ENCODE results near the gene PRPSAP2.
"Not testable (repeated sequence)": the region's sequence is repeated elsewhere in the genome, so short reads cannot be mapped to it uniquely, and the experiment has no call there.

PRPSAP2 gene, protein sequence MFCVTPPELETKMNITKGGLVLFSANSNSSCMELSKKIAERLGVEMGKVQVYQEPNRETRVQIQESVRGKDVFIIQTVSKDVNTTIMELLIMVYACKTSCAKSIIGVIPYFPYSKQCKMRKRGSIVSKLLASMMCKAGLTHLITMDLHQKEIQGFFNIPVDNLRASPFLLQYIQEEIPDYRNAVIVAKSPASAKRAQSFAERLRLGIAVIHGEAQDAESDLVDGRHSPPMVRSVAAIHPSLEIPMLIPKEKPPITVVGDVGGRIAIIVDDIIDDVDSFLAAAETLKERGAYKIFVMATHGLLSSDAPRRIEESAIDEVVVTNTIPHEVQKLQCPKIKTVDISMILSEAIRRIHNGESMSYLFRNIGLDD

DNA sequence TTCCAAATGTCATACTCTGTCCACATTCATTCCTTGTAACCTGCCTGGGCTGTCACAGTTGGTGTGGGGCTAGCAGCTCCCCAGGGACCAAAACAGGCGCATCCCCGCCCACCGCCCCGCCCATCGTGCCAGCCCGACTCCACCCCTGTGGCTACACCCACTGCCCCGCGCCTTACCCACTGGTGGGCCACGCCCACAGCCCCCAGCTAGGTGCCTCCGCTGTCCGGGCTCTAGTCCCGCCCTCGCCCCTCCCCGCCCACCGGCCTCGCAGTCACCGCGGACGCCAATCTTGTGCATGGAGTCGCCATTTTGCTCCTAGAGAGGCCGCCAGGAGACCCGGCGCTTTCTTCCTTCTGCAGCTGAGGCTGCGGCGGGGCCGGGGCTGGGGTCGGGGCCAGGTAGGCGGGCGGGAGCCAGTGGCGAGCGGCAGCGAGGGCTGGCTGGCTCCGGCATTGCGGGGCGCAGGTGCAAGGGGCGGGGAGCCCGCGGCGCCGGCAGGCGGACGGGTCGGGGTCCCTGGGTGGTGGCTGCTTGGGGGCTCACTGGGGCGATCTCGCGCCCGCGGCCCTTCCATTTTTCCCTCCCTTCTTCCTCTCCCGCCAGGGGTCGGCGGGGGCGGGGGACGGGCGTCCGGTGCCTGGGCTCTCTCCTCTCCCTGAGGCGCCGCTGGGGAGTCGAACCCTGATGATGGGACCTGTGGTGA is at the start of gene PRPSAP2:
PRPSAP2 (plus strand) TSS at position 268 of the 703 bp plus-strand sequence. CDS start 7,703 bp downstream, outside the sequence.
- DNase-seq = peak; percentile 93

DNA sequence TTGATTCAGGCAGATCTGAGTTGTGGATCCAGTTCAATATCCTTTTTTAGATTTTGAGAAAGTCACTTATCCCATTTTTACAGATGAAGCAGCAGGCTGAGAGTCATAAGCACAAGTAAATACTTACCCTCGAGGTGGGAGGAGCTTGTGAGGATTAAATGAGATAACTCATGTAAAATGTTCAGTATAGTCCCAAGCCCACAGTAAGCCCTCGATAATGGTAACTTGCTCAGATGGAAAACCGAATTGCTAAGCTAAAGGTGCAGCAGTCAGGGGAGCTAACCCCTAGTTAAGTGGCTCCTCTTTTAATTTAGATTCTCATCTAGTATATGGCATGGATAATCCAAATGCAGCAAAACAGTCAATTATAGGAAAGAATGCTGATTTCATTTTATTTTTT is 42.0 kb upstream of the PRPSAP2 start:
- DNase-seq = not testable (repeated sequence)

DNA sequence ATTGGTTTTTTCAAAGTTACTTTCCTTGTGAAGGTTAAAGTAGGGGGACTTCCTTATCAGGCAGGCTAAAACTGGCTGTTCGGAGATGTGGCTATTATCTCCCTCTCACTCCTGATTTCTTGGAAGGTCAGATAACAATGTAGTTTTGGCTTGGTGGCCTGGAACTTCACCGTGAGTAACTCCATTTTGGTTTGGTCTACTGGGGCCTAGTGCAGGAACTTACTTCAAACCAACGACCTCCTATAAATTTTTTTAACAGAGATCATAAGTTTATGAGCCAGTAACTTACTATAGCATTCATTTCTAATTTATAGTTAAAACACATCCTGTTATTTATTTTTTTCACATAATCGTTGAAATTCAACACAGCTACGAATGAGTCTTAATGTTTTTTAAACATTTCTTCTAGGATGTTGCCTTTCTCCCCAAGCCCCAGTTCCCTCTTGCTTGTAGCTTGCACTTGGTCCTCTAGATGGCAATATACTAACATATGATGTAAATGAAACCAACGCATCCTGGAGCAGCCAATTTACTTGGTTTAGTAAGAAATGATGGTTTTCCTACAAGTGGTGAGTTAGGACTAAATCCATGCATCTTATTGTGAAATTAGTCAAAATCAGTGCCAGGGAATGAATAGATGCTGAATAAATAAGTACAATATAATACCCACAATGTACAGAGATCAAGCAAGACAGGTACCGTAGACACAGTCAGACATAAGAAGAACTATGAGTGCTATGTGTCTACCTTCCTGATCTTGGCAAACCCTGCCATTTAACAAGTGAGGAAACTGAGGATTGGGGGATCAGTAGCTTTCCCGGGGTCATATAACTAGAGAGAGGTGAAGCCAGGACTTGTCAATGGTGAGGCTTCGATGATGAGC is 41.2 kb upstream of the PRPSAP2 start:
- peak; percentile 42 for DNase-seq

DNA sequence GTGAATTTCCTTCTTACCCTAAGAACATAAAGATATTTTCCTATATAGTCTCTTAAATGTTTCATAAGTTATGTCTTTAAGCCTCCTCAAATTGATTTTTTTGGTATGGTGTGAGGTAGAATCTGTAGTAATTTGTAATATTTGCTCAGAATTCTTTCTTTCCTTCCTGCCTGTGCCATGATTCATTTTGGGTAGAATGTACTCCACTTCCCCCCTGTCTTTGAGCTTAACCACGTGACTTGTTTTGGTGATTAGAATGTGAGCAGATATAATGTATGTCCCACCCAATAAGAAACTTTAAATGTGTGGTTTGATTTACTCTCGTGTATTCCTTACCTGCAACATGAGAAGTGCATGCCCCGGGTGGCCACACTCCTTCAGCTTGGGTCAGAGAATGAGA is 36.5 kb upstream of the PRPSAP2 start:
- DNase-seq = not testable (repeated sequence)

DNA sequence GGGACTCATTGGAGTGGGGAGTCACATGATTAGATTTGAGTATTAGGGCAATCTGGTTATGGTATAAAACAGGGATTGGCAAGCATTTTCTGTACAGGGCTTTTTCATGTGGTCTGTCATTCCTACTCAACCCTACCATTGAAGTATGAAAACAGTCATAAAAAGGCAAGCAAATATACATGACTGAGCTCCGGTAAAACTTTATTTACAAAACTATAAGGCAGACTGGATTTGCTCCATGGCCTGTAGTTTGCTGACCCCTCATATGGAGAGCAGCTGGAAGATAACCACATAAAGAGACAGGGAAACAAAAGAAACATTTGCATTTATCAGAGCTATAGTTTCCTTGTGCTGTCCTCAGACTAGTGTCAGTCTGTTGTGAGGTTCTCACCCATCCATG is 30.3 kb upstream of the PRPSAP2 start:
- not testable (repeated sequence) for DNase-seq

DNA sequence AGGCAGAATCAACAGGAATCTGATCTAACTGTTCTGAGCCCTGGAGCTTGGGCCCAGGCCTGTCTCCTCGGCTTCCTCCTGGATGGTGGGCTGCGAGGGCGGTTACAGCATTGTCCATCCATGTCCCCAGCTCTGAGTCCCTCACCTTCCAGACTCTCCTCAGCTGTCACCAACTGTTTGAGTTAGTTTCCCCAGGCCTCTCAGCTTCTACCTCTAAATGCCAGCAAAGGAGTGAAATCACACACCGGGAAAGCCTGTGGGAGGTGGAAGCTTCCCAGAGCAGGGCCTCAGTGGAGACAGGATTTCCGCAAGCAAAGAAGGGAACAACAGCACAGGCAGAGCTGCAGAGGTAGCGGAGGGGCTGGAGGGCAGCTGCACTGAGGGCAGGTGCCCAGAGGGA is 9.4 kb upstream of the PRPSAP2 start:
- no peak for DNase-seq

DNA sequence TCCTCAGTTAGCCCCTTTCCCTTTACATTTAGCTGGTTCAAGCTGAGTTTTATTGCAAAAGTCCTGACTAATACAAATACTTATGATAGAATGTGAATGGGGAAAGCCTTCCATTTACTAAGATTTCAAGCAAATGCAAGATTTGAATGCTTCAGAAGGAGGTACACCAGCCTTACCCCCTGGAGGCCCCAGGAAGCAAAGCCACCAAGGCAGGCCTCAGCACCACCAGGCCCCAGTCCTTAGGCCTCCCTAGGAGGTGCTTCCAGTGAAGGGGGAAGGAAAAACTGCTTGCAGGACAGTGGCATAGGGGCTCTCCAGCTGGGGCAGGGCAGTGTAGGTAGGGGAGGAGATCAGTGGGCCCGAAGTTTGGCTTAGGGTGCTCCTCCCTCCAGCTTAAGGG is 7.3 kb upstream of the PRPSAP2 start:
- DNase-seq = no peak

DNA sequence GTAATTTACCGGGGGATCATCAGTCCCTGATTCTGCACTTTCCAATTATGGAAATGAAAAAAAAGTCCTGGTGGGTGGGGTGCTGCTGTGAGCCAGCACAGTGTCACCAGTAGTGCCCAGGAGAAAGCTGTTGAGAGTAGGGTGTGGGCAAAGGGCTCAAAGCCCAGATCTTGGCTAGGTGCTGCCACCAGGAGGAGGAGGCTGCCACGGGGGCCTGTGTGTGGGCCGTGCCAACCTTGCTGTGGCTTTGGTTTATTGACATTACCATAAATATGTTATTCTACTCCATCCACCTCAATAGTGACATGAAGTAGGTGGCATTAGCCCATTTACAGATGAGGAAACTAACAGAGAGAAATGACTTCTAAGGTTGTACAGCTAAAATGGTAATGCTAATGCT is 6.7 kb upstream of the PRPSAP2 start:
- DNase-seq = no peak

DNA sequence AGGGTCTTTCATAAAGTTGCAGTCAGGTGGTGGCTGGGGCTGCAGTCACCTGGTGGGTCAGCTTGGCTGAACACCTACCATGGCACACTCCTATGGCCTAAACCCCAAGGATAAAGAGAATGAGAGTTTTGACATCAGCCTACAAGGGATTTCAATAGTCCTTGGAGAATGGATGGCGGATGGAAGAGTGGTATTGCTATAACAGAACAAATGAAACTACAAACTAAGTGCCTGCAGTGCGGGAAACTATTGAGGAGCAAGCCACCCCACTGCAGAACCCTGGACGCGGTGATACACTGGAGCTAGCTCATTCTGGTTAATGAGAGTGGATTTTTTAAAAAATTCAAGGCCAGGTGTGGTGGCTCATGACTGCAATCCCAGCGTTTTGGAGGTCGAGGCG is 3.0 kb upstream of the PRPSAP2 start:
- DNase-seq = no peak

DNA sequence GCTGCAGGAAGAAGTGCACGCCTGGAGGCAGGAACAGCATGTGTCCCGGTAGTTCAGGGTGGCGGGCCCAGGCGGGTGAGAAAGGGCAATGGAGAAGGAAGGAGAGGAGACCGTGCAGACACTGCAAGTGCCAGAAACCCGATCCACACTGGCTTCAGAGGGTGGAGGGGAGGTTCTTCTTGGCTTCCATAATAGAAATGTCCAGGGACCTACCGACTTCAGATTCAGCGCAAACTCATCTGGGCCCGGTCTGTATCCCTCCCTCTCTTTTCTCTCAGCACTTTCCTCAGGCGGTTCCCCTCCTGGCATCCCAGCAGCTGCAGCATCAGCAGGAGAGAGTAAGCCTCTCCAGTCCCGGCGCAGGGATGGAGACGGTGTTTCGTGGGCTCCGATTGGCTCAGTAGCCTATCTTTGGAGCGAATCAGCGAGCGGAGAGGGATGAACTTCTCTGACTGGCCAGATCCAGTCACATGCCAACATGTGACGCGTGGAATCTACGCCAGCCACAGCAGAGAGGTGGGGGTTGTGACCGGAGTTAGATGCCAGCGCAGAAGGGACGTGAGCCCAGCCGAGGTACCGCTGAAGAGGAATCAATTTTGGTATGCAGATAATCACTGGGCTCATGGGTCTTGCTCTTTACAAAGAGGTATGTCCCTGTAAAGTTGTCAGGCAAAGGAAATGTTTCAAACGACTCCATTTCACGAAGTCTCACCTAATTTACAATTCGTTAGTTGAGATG is 1.9 kb upstream of the PRPSAP2 start:
- peak; percentile 93 for DNase-seq

DNA sequence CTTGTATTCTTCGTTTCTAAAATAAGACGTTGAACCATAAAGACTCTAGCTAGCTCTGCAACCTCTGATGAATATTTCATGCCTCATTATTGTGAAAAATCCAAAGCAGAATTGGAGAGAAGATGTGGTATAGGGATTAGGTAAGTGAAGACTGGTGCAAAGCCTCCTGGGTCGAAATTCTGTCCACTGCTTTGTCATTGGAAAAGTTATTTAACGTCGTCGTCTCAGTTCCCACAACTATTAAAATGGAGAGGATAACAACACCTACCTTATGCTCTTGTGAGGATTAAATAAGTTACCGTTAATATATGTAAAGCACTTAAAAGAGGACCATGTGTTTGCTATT is 1.4 kb upstream of the PRPSAP2 start:
- DNase-seq = no peak

DNA sequence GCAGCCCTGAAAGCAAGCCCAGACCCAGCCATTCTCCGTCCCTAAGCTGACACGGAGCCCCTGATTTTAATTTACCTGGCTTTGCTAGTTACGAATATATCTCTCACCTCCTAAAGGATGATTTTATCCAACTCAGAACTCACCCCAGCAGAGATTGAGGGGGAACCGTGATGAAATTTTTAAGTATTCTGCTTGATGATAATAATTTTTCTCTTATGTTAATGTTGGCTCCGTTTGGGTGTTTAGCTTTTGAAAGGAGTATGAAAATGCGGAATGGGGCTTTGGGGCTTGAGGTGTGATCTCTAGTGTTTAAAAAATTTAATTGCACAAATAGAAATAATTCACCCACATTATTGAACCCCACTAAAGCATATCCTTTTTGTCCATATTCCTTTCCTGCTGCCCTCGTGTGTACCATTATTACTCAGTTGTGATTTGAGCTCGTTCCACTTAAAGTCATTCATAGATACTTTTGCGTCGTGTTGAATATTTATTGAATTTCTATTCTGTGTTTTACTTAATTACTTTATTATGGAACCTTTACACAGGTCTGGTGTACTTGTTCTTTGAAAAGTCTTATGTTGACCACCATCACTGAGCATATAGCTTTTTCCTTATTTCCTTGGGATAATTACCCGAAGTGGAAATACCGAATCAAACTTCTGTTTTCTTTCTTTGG is 775 bp downstream of the PRPSAP2 start:
- no peak for DNase-seq

DNA sequence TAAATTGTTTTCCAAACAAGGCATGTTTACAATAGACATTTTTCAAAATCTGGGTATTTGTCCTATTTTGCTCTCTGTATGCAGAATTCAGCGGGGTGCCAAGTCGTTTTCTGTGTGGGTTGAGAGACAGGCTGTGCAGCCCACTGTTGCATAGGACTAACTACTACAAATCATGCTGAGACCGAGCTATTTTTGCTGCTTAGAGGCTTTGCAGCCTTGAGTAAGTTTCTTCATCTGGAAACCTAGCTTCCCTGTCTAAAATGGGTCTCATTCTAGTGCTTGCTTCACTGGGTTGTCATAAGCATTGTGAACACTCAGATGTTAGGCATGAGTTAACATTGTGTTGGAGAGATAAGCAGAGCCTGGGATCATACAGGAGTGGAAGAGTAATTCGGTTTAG is 1.3 kb downstream of the PRPSAP2 start:
- no peak for DNase-seq

DNA sequence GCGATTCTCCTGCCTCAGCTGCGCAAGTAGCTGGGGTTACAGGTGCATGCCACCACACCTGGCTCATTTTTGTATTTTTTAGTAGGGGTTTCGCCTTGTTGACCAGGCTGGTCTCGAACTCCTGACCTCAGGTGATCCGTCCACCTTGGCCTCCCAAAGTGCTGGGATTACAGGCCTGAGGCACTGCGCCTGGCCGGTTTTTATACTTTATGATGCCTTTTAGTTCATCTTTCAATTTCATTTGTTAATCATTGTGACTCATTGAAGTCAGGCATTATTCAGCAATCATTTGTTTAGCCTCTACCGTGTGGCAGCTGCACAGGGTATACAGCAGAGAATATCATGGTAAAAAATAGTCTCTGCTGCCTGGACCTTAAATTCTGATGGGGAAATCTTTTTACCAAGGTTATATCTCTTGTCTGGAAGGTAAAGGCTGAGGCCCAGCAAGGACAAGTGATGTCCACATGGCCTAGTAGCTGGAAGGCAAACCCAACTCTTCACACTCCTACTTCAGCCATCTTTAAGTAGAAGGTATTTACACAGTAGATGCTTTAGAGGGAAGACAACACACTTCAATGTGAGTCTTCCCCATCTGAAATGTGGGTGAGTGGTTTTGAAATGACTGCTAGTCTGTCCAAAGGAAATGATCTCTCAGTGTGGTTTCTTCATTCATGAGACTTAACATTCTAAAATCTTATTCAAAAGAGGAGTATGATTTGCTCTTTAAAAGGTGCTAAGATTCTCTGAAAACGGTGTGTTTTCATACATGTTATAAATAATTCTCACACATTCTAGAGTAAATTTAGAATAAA is 2.4 kb downstream of the PRPSAP2 start:
- DNase-seq = no peak

DNA sequence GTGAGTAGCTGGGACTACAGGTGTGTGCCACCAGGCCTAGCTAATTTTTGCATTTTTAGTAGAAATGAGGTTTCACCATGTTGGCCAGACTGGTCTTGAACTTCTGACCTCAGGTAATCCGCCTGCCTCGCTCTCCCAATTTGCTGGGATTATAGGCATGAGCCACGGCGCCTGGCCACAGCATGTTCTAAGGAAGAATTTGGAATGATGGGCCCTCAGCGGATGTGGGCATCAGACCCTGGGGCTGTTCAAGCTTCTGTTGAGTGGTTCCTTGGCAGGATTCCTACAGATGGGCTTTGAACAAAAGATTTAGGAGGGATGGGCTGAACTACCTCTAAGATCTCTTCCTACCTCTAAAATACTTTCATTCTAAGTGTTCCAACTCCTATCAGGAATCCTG is 4.1 kb downstream of the PRPSAP2 start:
- no peak for DNase-seq

DNA sequence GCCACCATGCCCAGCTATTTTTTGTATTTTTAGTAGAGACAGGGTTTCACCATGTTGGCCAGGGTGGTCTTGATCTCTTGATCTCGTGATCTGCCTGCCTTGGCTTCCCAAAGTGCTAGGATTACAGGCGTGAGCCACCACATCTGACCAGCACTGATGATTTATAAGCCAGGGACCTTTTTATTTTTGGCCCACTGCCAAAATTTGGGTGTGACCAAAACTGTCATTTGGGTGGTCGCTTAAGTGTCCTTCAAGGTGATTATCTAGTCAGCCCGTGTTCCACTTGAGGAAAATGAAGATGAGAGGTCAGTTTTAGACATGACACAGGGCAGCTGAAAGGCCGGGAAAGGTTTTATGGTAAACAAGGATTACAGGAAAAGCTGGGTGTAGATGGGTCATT is 7.1 kb downstream of the PRPSAP2 start:
- not testable (repeated sequence) for DNase-seq

DNA sequence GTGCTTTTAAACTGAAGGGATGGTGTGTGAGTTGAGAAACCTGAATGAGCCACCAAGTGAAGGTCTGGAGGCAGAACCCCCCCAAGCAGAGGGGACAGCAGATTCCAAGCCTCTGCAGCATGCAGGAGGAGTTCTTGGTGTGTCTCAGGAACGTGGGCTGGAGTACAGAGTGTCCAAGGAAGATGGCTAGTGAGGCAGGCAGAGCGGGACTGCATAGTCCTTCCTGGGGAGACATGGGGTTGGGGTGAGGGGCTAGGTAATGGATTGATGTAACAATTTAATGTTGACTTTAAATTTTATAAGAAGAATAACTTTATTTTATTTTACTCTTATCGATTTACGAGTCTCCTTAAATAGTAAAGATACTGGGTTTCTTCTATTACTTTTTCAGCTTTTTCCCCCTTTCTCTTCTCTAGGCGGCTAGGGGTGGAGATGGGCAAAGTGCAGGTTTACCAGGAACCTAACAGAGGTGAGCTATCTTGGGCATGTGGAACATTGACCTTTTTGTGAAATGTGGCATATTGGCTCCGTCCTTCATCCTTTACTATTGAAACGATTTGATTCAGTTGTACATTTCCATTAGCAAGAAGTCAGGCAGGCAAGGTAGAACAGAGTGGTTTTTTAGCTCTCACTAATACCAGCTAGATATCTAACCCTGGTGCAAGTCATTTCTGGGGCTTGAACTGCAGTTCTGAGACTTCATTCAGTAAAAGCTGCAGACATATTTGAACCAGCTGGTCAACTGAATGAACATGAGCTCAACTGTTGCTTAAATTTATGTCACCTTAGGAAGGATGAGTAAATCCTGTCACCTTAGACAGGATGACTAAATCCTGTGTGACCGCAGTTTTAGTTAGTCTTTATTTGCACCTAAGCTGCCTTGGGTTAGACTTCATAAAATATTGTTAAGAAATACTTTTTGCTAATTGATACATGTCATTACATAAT is 9.2 kb downstream of the PRPSAP2 start:
- DNase-seq = no peak

DNA sequence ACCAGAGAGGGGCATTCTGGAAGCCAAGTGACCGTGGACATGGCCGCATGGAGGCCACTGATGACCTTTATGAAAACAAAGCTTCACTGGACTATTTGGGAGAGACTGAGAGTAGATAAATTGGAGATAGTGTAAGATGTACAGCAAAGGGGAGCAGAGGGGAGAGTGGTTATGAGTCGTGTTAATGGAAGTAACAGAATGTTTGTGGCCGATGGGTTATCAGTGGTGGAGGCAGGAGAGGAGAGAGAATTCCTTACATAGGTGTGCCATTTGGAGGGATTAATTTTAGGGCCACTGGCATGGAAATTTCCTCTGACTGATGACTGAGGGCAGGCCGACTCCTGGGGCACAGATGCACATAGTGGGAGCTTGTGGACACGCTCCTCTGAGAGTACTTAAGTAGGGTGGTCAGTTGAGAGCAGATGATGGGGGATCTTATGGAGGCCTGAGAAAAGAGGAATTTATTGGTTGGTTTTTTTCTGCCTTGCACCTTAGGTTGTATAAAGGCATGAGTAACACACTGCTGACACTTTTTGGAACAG is 19.2 kb downstream of the PRPSAP2 start:
- no peak for DNase-seq

DNA sequence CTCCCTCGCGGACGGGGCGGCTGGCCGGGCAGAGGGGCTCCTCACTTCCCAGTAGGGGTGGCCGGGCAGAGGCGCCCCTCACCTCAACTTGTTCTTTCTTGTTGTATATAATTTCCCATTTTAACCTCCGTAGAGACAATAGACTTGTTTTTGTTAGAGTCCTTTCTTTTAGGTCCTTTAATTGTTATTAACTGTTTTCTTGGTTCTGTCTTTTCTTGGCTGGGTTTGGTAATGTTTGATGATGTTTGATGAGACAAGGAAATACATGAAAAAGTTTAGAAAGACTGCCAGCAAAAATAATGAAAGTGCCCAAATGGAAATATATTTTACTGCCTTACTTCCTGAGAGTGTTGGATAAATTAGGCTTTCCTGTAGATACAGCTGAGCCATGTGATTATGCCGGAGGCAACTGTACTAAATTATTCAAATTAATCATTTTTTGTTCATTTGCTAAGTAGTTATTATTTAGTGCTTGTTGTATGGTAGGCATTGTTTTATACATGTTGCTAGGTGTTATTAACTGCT is 30.9 kb downstream of the PRPSAP2 start:
- DNase-seq = no peak

DNA sequence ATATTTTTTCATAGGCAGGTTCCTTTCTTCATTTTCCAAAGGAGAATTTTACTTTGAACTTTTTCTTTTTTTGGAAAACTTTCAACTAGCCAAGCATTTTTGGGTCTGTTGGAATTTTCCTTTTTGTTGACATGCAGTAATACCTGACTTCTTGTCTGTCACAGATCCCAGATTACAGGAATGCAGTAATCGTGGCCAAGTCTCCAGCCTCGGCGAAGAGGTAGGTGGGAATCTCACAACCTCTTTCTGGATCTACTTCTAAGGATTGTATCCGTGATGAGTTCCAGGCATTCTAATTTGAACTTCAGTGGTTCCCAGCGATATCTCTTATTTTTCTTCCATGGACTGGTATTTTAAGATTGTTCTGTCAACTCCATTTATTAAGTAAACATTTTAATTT is 31.7 kb downstream of the PRPSAP2 start:
- DNase-seq = no peak

Measured in NCI-H1092 treated with DMSO at 0.1 percent for 48 hours (cell line).